ENCODE data around the gene FAM241A.

FAM241A gene

DNA sequence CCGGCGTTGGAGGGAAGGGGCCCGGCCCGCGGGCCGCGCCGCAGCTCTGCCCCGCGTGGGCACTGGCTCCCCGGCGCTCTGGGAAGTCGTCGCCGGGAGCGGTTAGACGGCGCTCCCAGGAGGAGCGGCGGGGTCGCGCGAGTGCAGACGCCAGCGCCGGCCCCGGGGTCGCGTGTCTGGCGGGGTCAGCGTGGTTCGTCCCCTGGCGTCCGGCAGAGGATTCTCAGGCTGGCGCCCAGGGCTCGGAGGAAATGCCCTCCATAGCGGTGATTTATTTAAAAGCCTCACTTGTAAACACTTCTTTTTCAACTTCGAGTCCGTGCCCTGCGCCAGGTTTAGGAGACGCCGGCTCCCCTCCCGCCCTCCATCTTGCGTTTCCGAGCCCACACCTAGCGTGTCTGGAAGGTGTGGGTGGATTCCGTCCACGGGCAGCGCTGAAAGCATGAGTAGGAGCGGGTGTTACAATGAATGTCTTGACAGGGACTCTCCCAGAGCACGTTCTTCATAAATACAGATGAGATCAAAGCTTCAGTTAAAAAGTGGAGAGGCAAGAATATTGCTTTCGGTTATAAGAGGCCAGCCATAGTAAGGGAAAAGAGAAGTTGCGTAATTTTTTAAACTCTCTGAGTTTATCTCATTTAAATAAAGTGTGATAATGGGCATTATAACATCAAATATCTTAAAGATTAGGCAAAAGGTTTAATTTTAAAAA is 692 bp downstream of the FAM241A start:
- TF ChIP-seq, protein P1, sequence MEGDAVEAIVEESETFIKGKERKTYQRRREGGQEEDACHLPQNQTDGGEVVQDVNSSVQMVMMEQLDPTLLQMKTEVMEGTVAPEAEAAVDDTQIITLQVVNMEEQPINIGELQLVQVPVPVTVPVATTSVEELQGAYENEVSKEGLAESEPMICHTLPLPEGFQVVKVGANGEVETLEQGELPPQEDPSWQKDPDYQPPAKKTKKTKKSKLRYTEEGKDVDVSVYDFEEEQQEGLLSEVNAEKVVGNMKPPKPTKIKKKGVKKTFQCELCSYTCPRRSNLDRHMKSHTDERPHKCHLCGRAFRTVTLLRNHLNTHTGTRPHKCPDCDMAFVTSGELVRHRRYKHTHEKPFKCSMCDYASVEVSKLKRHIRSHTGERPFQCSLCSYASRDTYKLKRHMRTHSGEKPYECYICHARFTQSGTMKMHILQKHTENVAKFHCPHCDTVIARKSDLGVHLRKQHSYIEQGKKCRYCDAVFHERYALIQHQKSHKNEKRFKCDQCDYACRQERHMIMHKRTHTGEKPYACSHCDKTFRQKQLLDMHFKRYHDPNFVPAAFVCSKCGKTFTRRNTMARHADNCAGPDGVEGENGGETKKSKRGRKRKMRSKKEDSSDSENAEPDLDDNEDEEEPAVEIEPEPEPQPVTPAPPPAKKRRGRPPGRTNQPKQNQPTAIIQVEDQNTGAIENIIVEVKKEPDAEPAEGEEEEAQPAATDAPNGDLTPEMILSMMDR (IDR thresholded peaks at IDR 0.05; ENCODE audit: poor library complexity, severe bottlenecking): peak; percentile 18
- peaks cover 3% of the 10 kb centered on the region; the same call in 1 of the 2 replicates for H3K36me3 ChIP-seq (ENCODE audit: low read depth)
- H3K27ac ChIP-seq (ENCODE audit: poor library complexity, severe bottlenecking): peak overlapping the region; percentile 58
- no peaks in the 10 kb centered on the region for H3K27me3 ChIP-seq (ENCODE audit: insufficient read depth, poor library complexity, severe bottlenecking)
- H3K9me3 ChIP-seq (ENCODE audit: severe bottlenecking): no peaks in the 10 kb centered on the region
- peaks cover 14% of the 10 kb centered on the region for H3K4me1 ChIP-seq (ENCODE audit: insufficient read depth, poor library complexity, severe bottlenecking)
- peak overlapping the region; percentile 91 for H3K4me3 ChIP-seq (ENCODE audit: severe bottlenecking)
- peak; percentile 51 for DNase-seq (ENCODE audit: low spot score)
- peak; percentile 53 for ATAC-seq (ENCODE audit: low read depth)

DNA sequence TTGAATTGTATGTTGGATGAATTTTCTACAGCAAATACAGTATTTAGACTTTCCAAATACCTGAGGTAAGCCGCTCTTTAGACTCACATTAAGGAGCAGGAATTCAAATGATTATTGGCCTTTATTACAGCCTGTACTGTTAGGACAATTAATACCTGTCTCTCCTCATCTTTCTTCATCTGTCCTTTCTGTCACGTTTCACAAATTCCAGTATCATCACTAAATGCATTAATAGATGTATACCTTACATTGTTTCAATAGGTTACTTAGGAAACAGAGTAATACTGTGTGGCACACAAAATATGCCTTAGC is 1.2 kb downstream of the FAM241A start:
- TF ChIP-seq, protein P1 (IDR thresholded peaks at IDR 0.05; ENCODE audit: poor library complexity, severe bottlenecking): no peak
- H3K36me3 ChIP-seq (ENCODE audit: low read depth): peaks cover 3% of the 10 kb centered on the region; the same call in 1 of the 2 replicates
- ATAC-seq (ENCODE audit: low read depth) (no peak), DNase-seq (ENCODE audit: low spot score) (no peak)
- H3K4me1 ChIP-seq (ENCODE audit: insufficient read depth, poor library complexity, severe bottlenecking): peaks cover 14% of the 10 kb centered on the region
- no peaks in the 10 kb centered on the region for H3K27me3 ChIP-seq (ENCODE audit: insufficient read depth, poor library complexity, severe bottlenecking)
- H3K9me3 ChIP-seq (ENCODE audit: severe bottlenecking): no peaks in the 10 kb centered on the region
- peak overlapping the region; percentile 58 for H3K27ac ChIP-seq (ENCODE audit: poor library complexity, severe bottlenecking)
- H3K4me3 ChIP-seq (ENCODE audit: severe bottlenecking): peak overlapping the region; percentile 91

DNA sequence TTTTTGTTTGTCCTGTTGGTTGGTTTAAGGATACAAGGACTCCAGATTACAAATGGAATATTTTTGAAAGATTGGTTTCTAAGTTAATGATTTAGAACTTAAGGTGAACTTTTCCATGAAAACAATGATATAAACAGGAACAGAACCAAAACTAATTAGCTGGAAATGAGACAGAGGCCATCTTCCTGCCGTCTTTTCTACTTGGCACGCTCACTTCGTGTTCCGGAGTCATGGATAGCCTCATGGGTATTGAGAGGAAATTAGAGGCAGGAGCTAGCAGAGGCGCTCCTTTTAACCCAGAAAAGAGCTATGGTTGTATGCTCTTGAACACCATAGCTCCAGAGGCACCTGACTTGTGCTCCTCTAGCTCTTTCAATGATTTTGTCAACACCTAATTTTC is 2.4 kb downstream of the FAM241A start:
- Histone ChIP-seq H3K9me3 (ENCODE audit: severe bottlenecking) (no peaks in the 10 kb centered on the region), H3K36me3 (ENCODE audit: low read depth) (peaks cover 3% of the 10 kb centered on the region; the same call in 1 of the 2 replicates), H3K4me1 (ENCODE audit: insufficient read depth, poor library complexity, severe bottlenecking) (peaks cover 14% of the 10 kb centered on the region), H3K27me3 (ENCODE audit: insufficient read depth, poor library complexity, severe bottlenecking) (no peaks in the 10 kb centered on the region), H3K27ac (ENCODE audit: poor library complexity, severe bottlenecking) (no peak overlapping the region), H3K4me3 (ENCODE audit: severe bottlenecking) (no peak overlapping the region)
- TF ChIP-seq, protein P1 (IDR thresholded peaks at IDR 0.05; ENCODE audit: poor library complexity, severe bottlenecking): no peak
- DNase-seq (ENCODE audit: low spot score) (no peak), ATAC-seq (ENCODE audit: low read depth) (no peak)

DNA sequence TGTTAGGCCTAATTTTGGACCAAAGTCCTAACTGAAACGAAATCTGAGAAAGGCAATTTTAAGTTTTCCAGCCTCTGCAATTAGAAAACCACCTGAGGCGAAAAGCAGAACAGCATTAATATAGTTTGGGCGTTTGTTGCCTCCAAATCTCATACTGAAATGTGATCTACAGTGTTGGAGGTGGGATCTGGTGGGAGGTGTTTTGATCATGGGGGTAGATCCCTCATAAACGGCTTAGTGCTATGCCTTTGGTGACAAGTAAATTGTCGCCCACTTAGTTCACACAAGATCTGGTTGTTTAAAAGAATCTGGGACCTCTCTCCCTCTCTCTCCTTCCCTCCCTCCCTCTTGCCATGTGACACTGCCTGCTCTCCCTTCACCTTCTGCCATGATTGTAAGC is 5.7 kb downstream of the FAM241A start:
- H3K9me3 ChIP-seq (ENCODE audit: severe bottlenecking): no peaks in the 10 kb centered on the region

More for the DNA sequence above, 5.7 kb downstream of the FAM241A start:
- H3K4me3 ChIP-seq (ENCODE audit: severe bottlenecking): no peak overlapping the region
- no peak overlapping the region for H3K27ac ChIP-seq (ENCODE audit: poor library complexity, severe bottlenecking)
- ATAC-seq (ENCODE audit: low read depth): no peak
- peaks cover 14% of the 10 kb centered on the region for H3K4me1 ChIP-seq (ENCODE audit: insufficient read depth, poor library complexity, severe bottlenecking)
- TF ChIP-seq, protein P1 (IDR thresholded peaks at IDR 0.05; ENCODE audit: poor library complexity, severe bottlenecking): no peak
- H3K27me3 ChIP-seq (ENCODE audit: insufficient read depth, poor library complexity, severe bottlenecking): no peaks in the 10 kb centered on the region
- DNase-seq (ENCODE audit: low spot score): no peak
- H3K36me3 ChIP-seq (ENCODE audit: low read depth): peaks cover 3% of the 10 kb centered on the region; the same call in 1 of the 2 replicates
